Muscle of leg (tissue), 11 donors: Measurements from ENCODE around the gene CELF2. TPM values are rescaled to one million over a fixed set of nuclear protein-coding genes. Genes with fewer than 3 reads are reported as not detected.
"Not testable (repeated sequence)": the region's sequence is repeated elsewhere in the genome, so short reads cannot be mapped to it uniquely, and the experiment has no call there.

Source experiments
- DNase-seq: peaks from one replicate; pipeline ENCODE4 v3.0.0; 2013
- H3K27ac ChIP-seq: one replicate; pipeline ENCODE4 v1.5.1; 2013; ENCODE audit warnings: mild to moderate bottlenecking, low read length, control low read depth
- H3K27me3 ChIP-seq: one replicate; pipeline ENCODE4 v1.6.1; 2013; ENCODE audit warnings: low read length; ENCODE audit not compliant: control insufficient read depth, insufficient read depth
- H3K36me3 ChIP-seq: one replicate; pipeline ENCODE4 v1.6.1; 2013; ENCODE audit warnings: low read length; ENCODE audit not compliant: control insufficient read depth, insufficient read depth
- H3K4me1 ChIP-seq: one replicate; pipeline ENCODE4 v1.6.1; 2013; ENCODE audit warnings: low read length; ENCODE audit not compliant: control insufficient read depth, insufficient read depth
- H3K4me3 ChIP-seq: one replicate; pipeline ENCODE4 v1.5.1; 2013; ENCODE audit warnings: low read length, control low read depth
- H3K9me3 ChIP-seq: replicated peaks from 2 replicates; pipeline ENCODE4 v1.6.1; 2013; ENCODE audit warnings: low read depth, low read length; ENCODE audit not compliant: control insufficient read depth
- WGBS: methylation state at CpG from one replicate; pipeline ENCODE4 v1.1.5; 2013; ENCODE audit warnings: missing lambda C conversion rate; ENCODE audit not compliant: insufficient coverage; 5-methylcytosine and 5-hydroxymethylcytosine counted together
- polyA plus RNA-seq, 8 donors: library from polyadenylated mRNA; unstranded; fragments of 120-200 nt; gene quantifications; one replicate each; pipeline versions ENCODE4 v1.2.1 to v1.2.3, GENCODE V29; 2013; ENCODE audit warnings: inconsistent platforms in 1 of 8, low replicate concordance in 1 of 8; ENCODE audit not compliant: insufficient read length in 8 of 8, insufficient read depth in 1 of 8
- total RNA-seq: library from RNA; stranded (reverse); fragments of 120-200 nt; gene quantifications from one replicate; pipeline ENCODE4 v1.2.4, GENCODE V29; 2013

CELF2 gene
- total and polyA plus RNA-seq, 9 donors, result 37.2 to 80.8 (median 65.8) TPM

- Histone ChIP-seq H3K36me3 (peaks cover 18% of the 10 kb centered on the region), H3K9me3 (no peaks in the 10 kb centered on the region), H3K27me3 (no peaks in the 10 kb centered on the region), H3K4me1 (peaks cover 19% of the 10 kb centered on the region), H3K4me3 (no peak overlapping the region), H3K27ac (no peak overlapping the region)
- DNase-seq, result no peak
- WGBS, result no CpG with 5 or more reads among the region's 7 CpGs
These were observed 159.1 kb downstream of the CELF2 start for GRCh38 chr10:11176746-11177145.

GRCh38 chr10:11177381-11177780 lies 159.7 kb downstream of the CELF2 start:
- H3K4me1 ChIP-seq, result peaks cover 19% of the 10 kb centered on the region
- H3K27me3 ChIP-seq, result no peaks in the 10 kb centered on the region
- WGBS, result no CpG with 5 or more reads among the region's 1 CpG
- no peaks in the 10 kb centered on the region for H3K9me3 ChIP-seq
- H3K4me3 ChIP-seq, result no peak overlapping the region
- no peak overlapping the region for H3K27ac ChIP-seq
- DNase-seq, result no peak
- H3K36me3 ChIP-seq, result peaks cover 18% of the 10 kb centered on the region

- no peaks in the 10 kb centered on the region for H3K27me3 ChIP-seq
- H3K9me3 ChIP-seq, result no peaks in the 10 kb centered on the region
- no peak overlapping the region for H3K27ac ChIP-seq
- no peak overlapping the region for H3K4me3 ChIP-seq
- DNase-seq, result no peak
- WGBS, result 85% methylated on average over 17 of the region's 18 CpGs
- peaks cover 15% of the 10 kb centered on the region for H3K36me3 ChIP-seq
- H3K4me1 ChIP-seq, result peaks cover 19% of the 10 kb centered on the region
These were observed 160.3 kb downstream of the CELF2 start for GRCh38 chr10:11177926-11178471.

- Histone ChIP-seq H3K36me3 (peaks cover 11% of the 10 kb centered on the region), H3K4me1 (peaks cover 19% of the 10 kb centered on the region), H3K27ac (no peak overlapping the region), H3K27me3 (no peaks in the 10 kb centered on the region), H3K4me3 (no peak overlapping the region), H3K9me3 (no peaks in the 10 kb centered on the region)
- WGBS, result 69% methylated on average over 7 of the region's 17 CpGs
- DNase-seq, result peak; percentile 72
These were observed 161.2 kb downstream of the CELF2 start for GRCh38 chr10:11178606-11179515.

GRCh38 chr10:11179516-11180105 lies 161.9 kb downstream of the CELF2 start:
- H3K4me1 ChIP-seq, result peaks cover 19% of the 10 kb centered on the region
- no peak overlapping the region for H3K4me3 ChIP-seq
- 83% methylated on average over 3 of the region's 6 CpGs for WGBS
- H3K27ac ChIP-seq, result peak overlapping the region; percentile 10
- H3K36me3 ChIP-seq, result peaks cover 11% of the 10 kb centered on the region
- H3K9me3 ChIP-seq, result no peaks in the 10 kb centered on the region
- H3K27me3 ChIP-seq, result no peaks in the 10 kb centered on the region
- no peak for DNase-seq

GRCh38 chr10:11180228-11180627 lies 162.6 kb downstream of the CELF2 start:
- WGBS, result 88% methylated on average over 11 of the region's 14 CpGs
- Histone ChIP-seq H3K9me3 (peaks cover 4% of the 10 kb centered on the region), H3K4me3 (no peak overlapping the region), H3K27ac (no peak overlapping the region), H3K36me3 (peaks cover 8% of the 10 kb centered on the region), H3K4me1 (peaks cover 19% of the 10 kb centered on the region), H3K27me3 (no peaks in the 10 kb centered on the region)
- no peak for DNase-seq

- WGBS, result 25% methylated on average over 5 of the region's 6 CpGs
- DNase-seq, result peak; percentile 80
- Histone ChIP-seq H3K9me3 (peaks cover 5% of the 10 kb centered on the region), H3K27me3 (no peaks in the 10 kb centered on the region), H3K4me1 (peaks cover 15% of the 10 kb centered on the region), H3K36me3 (peaks cover 8% of the 10 kb centered on the region), H3K4me3 (no peak overlapping the region), H3K27ac (no peak overlapping the region)
These were observed 164.3 kb downstream of the CELF2 start for GRCh38 chr10:11181978-11182377.

GRCh38 chr10:11183015-11183414 lies 165.3 kb downstream of the CELF2 start:
- no peak overlapping the region for H3K4me3 ChIP-seq
- peaks cover 11% of the 10 kb centered on the region for H3K4me1 ChIP-seq
- no CpG with 5 or more reads among the region's 2 CpGs for WGBS
- no peaks in the 10 kb centered on the region for H3K27me3 ChIP-seq
- DNase-seq, result no peak
- no peak overlapping the region for H3K27ac ChIP-seq
- H3K36me3 ChIP-seq, result peaks cover 7% of the 10 kb centered on the region
- H3K9me3 ChIP-seq, result peaks cover 5% of the 10 kb centered on the region

- Histone ChIP-seq H3K27ac (no peak overlapping the region), H3K4me1 (peaks cover 3% of the 10 kb centered on the region), H3K27me3 (no peaks in the 10 kb centered on the region), H3K4me3 (no peak overlapping the region), H3K36me3 (peaks cover 6% of the 10 kb centered on the region), H3K9me3 (peaks cover 5% of the 10 kb centered on the region)
- DNase-seq, result no peak
- WGBS, result no CpG with 5 or more reads among the region's 3 CpGs
These were observed 166.4 kb downstream of the CELF2 start for GRCh38 chr10:11184093-11184492.

- not testable (repeated sequence) for DNase-seq, H3K36me3 ChIP-seq, H3K27me3 ChIP-seq, H3K4me1 ChIP-seq, H3K4me3 ChIP-seq, H3K27ac ChIP-seq, H3K9me3 ChIP-seq
- 96% methylated on average over 4 of the region's 13 CpGs for WGBS
These were observed 167.5 kb downstream of the CELF2 start for GRCh38 chr10:11185128-11185665.
